HG03045 (cell line): ENCODE results near the gene SLFNL1.

Experiments
- ATAC-seq: cut with Tn5 transposase; IDR thresholded peaks from one replicate; pipeline ENCODE4 v1.9.1; 2021; ENCODE audit warnings: mild to moderate bottlenecking, moderate library complexity; ENCODE audit not compliant: unreplicated experiment

The SLFNL1 gene

DNA sequence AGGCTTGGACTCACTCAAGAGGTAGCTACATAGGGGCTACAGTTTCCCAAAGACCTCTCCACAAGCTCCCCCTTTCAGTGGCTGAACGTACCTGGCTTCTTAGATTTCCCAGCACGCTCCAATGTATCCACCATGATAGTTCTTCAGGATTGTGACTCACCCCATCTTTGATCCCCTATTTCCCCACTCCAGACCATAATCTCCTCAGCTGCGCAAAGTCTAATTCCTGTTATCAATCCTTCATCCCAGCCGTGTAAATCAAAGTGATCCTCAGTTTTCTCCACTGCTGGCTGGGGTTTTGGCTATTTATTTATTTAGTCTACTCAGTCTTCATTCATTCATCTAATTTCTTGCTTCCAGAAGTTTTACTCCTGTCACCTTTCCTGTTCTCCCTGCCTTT, 55.1 kb downstream of the SLFNL1 start:
- no peak for ATAC-seq
